ENCODE measurements around the gene TRMT61B.
A peak's percentile ranks its signal among the peaks of the same experiment; 100 is the strongest.

TRMT61B gene

DNA sequence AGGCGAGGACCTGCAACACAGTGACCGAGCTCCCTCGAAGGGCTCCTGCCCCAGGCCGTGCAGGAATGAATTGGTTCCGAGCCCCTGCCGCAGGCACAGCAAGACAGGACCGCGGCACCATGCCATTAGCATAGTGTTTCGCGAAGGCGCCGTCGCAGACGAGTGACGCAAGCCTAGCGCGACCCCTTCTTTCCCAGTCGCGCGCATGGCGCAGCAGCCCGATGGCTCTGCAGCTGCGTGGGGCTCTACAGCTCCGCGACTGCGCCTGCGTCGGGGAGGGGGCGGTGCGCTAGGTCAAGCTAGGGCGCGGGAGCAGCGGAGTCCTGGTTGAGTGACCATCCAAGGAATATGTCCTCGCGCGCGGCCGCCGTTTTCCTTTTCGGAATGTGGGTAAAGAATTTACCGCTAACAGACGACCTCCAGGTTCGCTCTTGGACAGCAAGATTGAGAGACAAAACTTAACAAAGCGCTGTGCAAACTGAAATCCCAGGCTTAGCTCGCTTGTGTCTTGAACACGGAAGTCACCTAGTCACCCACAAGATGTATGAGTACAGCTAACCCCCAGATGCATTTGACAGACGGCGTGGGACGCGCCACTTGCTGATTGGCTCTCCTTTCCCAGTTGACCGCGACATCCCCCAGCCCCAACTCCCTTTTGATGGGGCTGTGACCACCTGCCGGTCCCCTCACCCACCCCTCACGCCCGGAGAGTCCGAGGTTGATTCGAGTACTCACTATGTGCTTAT is at the start of gene TRMT61B:
TRMT61B (minus strand) TSS at position 164 of the 746 bp plus-strand sequence; CDS start at position 132, 32 bp downstream.
- peak; percentile 93 to 97 (median 93) for DNase-seq (ENCODE audit: low read depth in 3 of 3)

DNA sequence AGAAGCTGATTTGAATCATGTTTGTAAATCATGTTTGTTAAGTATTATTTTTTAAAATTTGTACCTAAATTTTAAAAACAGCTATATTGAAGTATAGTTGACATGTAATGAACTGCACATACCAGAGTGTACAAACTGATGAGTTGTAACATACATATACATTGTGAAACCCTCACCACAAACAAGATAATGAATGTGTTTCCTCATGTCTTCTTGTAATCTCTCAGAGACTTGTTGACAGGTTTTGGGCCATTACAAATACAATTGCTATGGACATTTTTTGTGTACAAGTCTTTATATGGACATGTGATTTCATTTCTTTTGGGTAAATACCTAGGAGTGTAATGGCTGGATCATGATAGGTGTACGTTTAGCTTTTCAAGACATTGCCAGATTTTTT is 45.8 kb upstream of the TRMT61B start:
- no peak for DNase-seq (ENCODE audit: low read depth in 3 of 3)

DNA sequence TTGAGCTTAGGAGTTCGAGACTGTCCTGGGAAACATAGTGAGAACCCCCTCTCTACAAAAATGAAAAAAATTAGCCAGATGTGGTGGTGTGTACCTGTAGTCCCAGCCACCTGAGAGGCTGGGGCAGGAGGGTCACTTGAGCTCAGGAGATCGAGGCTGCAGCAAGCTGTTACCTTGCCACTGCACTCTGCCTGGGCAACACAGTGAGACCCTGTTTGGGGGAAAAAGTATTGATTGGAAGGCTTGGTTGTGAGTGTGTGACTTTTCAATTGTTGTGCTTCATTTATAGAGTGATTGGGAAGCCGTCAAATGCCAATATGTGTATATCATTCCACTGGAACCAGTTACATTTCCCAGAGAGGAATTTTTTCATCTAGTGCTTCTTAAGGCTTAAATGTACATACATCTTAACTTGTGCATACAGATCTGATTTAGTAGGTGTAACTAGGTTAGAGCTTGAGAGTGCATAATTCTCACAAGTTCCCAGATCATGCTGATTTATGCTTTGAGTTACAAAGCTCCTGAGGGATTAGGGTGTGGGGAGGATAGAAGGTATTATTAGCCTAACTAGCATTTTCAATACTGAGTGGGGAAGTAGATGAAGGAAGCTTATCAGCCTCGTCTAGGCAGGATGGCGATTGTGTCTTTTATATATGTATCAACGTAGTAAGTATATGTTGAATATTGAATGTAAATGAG is 39.7 kb upstream of the TRMT61B start:
- DNase-seq (ENCODE audit: low read depth in 3 of 3) = no peak

DNA sequence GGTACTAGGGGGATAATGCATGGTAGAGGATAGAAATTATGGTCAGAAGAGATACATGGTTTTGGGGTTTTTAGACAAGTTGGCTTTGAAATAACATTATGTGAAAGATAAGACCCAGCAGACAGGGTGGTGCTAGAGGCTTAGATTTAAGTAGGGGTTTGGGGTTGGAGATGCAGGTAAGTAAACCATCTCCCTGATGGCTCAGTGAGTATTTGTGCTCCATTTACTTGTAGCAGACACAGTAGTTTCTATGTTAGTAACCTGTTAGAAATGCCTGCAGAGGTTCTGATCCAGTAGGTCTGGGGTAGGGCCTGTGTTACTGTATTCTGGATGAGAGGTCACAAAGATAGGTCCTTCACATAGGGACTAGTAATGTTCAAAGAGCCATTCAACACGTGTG is 38.1 kb upstream of the TRMT61B start:
- DNase-seq (ENCODE audit: low read depth in 3 of 3) = no peak

DNA sequence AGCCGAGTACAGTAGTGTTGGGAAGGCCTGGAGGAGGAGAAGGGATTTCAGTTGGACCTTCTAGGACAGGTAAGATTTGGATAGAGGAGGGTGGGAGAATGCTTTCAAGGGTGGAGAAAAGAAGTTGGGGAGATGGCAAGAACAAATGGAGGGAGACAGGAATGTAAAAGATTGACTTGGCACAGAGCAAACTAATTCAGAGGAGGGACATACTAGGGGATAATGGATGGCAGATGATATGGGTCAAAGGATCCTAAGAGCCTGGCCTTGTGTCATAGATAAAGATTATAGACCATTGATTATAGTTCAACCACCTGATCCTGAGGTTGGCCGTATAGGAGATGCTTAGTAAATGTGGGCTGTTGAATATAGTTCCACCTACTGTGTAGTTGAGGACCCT is 36.7 kb upstream of the TRMT61B start:
- DNase-seq (ENCODE audit: low read depth in 3 of 3) = no peak

DNA sequence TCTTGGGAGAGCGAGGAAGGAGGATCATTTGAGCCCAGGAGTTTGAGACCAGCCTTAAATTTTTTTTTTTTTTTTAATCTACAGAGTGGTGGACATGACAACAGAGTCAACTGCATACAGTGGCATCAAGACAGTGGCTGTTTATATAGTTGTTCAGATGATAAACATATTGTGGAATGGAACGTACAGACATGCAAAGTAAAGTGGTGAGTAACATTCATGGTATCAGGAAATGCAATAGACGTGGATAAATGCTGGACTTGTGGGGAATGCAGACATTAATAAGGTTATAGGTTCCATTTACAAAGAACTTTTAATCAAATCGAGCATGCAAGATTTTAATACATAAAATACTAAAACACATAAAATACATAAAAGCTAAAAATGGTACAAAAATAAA is 36.3 kb upstream of the TRMT61B start:
- DNase-seq (ENCODE audit: low read depth in 3 of 3) = no peak

DNA sequence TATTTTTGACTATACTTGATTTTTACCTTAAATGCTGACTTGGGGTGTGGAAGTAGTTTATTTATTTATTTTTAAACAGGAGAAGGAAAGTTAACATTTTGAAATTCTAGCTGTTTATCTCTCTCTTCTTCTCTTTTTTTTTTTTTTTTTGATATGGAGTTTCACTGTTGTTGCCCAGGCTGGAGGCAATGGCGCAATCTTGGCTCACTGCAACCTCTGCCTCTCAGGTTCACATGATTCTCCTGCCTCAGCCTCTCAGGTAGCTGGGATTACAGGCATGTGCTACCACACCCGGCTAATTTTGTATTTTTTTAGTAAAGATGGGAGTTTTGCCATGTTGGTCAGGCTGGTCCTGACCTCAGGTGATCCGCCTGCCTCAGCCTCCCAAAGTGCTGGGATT is 35.4 kb upstream of the TRMT61B start:
- DNase-seq (ENCODE audit: low read depth in 3 of 3) = no peak

DNA sequence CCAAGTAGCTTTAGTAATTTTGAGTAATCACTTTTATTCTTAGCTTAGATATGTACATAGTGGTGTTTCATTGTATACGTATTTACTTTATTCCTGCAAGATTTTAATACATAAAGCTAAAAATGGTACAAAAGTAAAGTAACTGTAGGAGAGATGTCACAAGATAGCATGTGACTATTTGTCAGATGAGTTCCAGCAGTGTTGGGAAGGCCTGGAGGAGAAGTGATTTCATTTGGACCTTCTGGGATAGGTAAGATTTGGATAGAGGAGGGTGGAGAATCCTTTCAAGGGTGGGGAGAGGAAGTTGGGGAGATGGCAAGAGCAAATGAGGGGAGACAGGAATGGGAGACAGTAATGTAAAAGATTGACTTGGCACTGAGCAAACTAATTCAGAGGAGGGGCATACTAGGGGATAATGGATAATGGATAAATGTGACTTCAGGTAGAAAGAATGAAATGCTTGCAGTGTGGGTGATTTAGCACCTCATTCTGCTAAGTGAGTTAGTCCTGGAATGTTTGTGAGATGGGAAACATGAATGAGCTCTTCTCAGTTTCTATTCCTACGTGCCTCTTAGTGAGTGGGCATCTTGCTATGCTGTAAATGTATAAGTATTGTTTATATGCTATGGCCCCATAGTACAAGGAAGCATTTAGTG is 34.8 kb upstream of the TRMT61B start:
- no peak for DNase-seq (ENCODE audit: low read depth in 3 of 3)

DNA sequence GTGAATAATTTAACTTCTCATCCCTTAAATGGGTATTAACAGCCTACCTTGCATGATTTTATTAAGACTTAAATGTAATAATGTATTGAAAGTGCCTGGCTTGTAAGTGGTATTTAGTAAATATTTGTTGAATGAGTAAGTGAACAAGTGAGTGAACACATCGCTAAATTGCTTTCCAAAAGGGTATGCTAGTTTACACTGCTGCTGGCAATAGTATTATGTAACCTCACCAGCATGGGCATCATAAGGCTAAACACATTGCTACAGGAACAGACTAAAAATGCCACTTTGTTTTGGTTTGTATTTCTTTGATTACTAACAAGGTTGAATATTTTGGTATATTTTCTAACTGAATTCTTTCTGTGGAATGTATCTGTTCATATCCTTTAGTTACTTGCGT is 34.2 kb upstream of the TRMT61B start:
- no peak for DNase-seq (ENCODE audit: low read depth in 3 of 3)

DNA sequence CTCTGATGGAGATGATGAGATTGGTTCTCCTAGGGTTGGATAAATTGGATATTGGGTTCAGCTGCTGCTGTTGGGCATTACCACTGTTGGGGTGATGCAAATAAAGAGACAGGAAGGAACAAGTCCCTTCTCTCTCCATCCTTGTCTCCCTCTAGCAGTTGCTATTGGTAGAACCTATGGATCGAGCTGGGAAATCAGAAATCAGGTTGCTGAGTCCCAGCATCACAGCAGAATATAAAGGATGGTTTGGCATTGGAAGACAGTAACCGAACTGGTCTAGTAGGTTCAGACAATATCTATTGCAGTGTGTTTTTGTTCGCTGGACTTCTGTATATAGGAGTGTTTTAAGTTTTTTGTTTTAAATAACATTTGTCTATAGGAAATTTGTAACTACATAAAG is 32.5 kb upstream of the TRMT61B start:
- DNase-seq (ENCODE audit: low read depth in 3 of 3) = no peak

DNA sequence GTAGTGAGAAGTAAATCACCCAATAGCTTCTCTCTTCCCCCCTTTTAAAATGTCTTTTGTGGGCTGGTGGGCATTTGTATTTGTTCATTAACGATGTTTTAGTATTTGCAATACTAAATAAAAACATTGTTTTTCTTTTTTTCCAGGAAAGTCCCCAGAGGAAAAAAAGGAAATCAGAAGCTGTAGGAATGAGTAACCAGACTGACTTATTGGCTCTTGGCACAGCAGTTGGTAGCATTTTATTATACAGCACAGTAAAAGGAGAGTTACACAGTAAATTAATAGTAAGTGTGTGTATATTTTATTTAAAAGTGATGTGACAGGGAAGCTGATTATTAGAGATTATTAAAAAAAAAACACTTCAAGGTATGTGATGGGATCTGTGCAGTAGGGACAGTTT is 31.7 kb upstream of the TRMT61B start:
- DNase-seq (ENCODE audit: low read depth in 3 of 3) = no peak

DNA sequence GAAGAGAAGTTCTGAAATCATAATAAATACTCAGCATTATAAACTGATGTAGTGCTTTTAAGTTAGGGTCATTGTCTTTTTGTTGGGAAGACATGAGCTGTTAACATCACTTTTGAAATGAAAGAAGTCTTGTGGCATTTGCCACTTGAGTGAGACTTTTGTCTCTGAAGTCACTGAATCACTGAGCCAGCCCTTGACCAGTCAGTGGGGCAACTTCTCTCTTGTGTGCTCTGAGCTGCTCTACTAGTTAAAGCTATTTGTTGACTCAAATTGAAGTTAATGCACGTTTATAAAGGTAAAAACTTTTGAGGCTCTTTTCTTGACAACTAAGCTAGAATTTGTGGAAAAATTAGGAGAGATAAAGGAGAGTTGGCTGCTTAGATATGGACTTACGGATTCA is 31.1 kb upstream of the TRMT61B start:
- no peak for DNase-seq (ENCODE audit: low read depth in 3 of 3)

DNA sequence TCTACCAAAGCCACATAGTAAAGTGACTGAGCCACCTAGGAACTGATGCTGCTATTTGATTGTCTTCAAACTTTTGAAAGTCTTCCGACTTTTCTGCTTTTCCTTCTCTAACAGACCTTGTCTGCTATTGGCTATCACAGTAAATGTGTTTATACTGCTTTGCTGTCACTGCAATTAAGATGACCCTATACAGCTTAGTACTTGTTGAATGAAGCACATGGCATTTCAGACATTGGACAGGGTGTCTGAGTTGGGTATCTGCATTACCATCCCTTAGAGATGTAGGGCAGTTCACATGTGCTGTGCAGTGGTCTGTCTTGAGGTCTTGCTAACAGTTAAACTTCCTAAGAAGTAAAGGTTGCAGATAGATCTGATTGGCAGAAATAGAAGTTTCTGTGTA is 27.9 kb upstream of the TRMT61B start:
- no peak for DNase-seq (ENCODE audit: low read depth in 3 of 3)

DNA sequence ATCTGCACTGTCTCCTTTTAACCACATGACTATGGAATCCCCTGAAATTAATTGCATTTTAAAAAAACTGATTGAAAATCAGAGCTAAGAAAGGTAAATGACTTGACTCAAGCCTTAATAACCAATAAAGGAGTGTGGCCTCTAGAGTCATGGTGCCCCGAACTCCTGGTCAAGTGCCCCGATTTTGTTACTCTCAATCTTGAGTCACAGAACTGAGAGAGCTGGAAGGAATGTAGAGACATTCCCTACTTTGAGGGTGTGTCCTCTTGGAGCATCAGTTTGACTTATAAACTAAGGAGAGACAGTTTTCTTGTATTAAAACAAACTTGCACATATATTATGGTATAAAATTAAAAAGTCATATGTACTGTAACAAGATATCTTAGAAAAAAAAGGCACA is 26.8 kb upstream of the TRMT61B start:
- no peak for DNase-seq (ENCODE audit: low read depth in 3 of 3)

DNA sequence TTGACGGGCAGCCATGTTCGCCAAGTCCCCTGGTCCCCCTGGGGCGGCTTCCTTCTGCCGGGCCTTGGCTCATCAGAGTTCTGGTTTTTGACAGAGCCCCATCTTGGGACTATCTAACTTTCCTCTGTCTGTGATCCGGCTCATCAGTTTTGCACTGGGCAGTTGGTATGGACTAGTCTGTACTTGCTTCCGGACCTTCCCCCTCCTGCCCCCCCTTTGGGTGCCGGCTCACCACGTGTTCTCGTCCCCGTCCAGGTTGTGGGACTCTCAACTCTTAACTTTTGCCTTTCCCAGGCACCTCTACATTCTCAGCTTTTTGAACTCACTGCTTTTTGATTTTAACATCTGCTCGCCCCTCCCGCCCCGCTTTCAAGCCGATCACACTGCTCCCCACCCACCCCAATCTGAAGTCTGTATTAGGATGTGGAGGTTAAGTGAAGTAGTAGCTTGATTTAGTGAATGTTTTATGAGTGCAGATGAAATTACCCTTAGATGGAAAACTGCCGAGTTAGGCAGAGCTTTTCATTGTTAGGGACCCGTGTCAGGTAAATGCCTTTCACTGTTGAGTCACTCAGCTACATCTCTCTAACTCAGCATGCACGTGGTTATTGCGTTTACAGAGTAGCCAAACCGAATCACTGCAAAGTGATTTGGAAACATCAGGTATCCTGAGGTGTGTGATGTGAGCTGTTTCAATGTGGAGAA is 25.2 kb upstream of the TRMT61B start:
- DNase-seq (ENCODE audit: low read depth in 3 of 3) = peak; percentile 13 to 34 (median 34)

DNA sequence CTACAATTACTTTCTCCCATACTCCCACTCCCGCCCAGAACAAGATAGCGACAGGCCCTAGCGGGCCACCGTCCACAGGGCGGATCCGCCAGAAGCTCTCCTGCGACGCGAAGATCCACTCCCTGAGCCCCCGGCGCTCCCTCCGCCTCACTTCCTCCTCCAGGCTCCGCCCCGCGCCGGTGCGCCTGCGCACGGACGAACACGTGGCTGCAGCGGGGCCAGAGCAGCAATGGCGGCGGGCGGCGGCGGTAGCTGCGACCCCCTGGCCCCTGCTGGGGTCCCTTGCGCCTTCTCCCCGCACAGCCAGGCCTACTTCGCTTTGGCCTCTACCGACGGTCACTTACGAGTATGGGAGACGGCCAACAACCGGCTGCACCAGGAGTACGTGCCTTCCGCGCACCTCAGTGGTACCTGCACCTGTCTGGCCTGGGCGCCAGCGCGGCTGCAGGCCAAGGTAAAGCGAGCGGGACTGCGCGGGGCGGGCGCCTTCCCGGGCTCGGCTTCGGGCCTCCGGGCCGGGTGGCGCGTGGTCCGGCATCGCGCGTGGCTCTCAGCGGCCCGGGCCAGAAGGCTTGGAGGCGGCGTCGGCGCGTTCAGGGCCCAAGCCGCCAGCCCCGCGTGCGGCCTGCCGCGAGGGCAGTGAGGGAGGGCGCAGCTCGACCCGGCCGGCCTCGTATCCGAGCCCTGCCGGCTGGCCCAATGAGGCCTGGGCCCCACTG is 24.5 kb upstream of the TRMT61B start, which contains the start of gene WDR43:
WDR43 (plus strand) TSS at position 198 of the 719 bp plus-strand sequence; CDS start at position 230, 32 bp downstream.
- DNase-seq (ENCODE audit: low read depth in 3 of 3) = peak; percentile 95 to 96 (median 96)

DNA sequence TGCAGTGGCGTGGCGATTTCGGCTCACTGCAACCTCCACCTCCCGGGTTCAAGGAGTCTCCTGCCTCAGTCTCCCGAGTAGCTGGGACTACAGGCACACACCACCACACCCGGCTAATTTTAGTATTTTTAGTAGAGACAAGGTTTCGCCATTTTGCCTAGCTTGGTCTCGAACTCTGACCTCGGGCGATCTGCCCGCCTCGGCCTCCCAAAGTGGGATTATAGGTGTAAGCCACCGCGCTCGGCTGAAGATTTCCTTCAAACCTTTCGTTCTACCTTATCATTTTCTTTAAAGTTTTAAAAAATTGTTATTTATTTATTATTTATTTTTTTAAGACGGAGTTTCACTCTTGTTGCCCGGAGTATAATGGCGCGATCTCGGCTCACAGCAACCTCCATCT is 23.4 kb upstream of the TRMT61B start:
- no peak for DNase-seq (ENCODE audit: low read depth in 3 of 3)

DNA sequence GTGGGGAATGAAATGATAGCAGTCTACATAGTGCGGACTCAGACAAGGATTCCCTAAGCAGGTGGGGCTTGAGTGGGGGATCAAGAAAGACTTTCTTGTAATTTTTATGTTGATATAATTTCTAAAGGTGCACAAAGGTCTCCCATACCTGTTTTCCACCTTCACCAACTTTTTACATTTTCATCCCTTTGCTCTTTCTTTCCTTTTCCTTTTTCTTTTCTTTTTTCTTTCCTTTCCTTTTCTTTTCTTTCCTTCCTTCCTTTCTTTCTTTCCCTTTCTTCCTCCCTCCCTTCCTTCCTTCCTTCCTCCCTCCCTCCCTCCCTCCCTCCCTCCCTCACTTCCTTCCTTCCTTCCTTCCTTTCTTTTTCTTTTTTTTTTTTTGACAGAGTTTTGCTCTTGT is 10.1 kb upstream of the TRMT61B start:
- no peak for DNase-seq (ENCODE audit: low read depth in 3 of 3)

DNA sequence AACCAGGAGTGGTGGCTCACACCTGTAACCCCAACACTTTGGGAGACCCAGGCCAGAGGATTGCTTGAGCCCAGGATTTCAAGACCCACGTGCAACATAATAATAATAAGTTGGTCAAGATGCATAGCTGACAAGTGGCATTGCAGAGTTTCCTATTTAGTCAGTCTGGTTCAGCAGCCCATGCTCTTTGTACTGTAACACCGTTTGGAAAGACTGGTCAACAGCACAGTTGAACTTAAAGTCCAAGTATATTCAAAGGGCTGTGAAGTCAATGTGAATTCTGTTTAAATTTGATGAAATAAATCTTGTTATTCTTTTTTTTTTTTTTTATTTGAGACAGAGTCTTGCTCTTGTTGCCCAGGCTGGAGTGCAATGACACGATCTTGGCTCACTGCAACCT is 1.5 kb upstream of the TRMT61B start:
- DNase-seq (ENCODE audit: low read depth in 3 of 3) = no peak

DNA sequence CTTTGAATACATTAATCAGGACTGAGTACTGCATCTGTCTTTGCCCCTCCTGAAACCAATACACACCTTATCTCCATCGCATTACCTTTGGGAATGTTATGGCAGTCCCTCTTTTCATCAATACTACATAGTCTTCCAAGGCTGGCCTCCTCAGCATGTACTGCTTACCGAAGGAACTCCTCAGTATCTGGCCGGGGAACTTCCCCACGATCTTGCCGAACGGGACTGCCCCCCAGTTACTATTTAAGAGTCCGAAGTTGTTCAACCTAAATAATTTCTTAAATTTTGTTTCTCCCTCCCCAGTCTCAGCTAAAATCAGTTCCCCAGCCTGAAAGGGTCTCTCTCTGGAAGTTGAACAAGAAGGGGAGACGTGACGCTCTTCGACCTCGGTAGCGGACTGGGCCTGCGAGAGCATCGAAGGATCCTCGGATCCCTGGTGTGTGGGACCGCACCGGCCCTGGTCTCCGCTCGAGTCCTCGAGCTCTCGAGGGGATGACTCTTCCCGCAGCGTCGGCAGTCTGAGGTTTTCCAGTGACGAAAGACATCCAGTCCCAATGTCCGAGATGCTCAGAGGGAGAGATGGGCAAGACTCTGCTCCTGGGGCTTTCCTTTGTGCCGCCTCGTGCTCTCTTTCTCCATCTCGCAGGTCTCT is 489 bp downstream of the TRMT61B start:
- DNase-seq (ENCODE audit: low read depth in 3 of 3) = no peak

DNA sequence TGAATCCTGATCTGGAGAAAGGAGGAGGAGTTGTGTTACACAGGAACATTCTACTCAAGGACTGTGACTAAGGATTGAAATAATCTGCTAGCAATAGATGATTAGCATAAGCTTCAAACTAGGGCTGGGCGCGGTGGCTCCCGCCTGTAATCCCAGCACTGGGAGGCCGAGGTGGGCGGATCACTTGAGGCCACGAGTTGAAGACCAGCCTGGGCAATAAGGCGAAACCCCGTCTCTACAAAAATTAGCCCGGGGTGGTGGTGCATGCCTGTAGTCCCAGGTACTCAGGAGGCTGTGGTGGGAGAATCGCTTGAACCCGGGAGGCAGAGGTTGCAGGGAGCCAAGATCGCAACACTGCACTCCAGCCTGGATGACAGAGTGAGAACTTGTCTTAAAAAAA is 1.5 kb downstream of the TRMT61B start:
- DNase-seq (ENCODE audit: low read depth in 3 of 3) = no peak
